ENCODE data around the gene JRKL.

GRCh38 chr11:96357794-96358193 lies 32.0 kb upstream of the JRKL start:
- no peak for TF ChIP-seq CTCF (IDR thresholded peaks at IDR 0.05)
- TF ChIP-seq POLR2A (IDR thresholded peaks at IDR 0.05): no peak

Measured in adrenal gland (tissue), 5 donors.